Suprapubic skin (tissue), 4 donors: Measurements from ENCODE around the gene PPP1R15B. TPM values are rescaled to one million over a fixed set of nuclear protein-coding genes. Genes with fewer than 3 reads are reported as not detected.

Experiments used
- DNase-seq, 2 donors: peaks; one replicate each; pipeline ENCODE4 v3.0.0-alpha.2; 2019; ENCODE audit warnings: low spot score in 2 of 2
- H3K27ac ChIP-seq: fragments of 200-600 bp; sonication (generic); one replicate; pipeline ENCODE4 v1.5.1; 2019
- H3K27me3 ChIP-seq: fragments of 200-600 bp; sonication (generic); one replicate; pipeline ENCODE4 v1.5.1; 2019
- H3K36me3 ChIP-seq: fragments of 200-600 bp; sonication (generic); one replicate; pipeline ENCODE4 v1.5.1; 2019
- H3K4me1 ChIP-seq: fragments of 200-600 bp; sonication (generic); one replicate; pipeline ENCODE4 v1.5.1; 2019
- H3K4me3 ChIP-seq: fragments of 200-600 bp; sonication (generic); one replicate; pipeline ENCODE4 v1.5.1; 2019; ENCODE audit warnings: mild to moderate bottlenecking
- H3K9me3 ChIP-seq: fragments of 200-600 bp; sonication (generic); one replicate; pipeline ENCODE4 v1.5.1; 2019
- CTCF ChIP-seq, 2 donors: fragments of 200-600 bp in 1 of 2; fragments of 450-650 bp in 1 of 2; sonication (generic) in 1 of 2; IDR thresholded peaks; one replicate each; pipeline ENCODE4 v1.5.1; 2016 to 2019; ENCODE audit warnings: antibody characterized with exemption in 2 of 2, mild to moderate bottlenecking in 1 of 2, moderate library complexity in 1 of 2
- EP300 ChIP-seq: sonication (generic); formaldehyde crosslinking; IDR thresholded peaks from one replicate; pipeline ENCODE4 v1.6.1; 2017; ENCODE audit warnings: antibody characterized with exemption
- POLR2A ChIP-seq, 2 donors: fragments of 450-650 bp; IDR thresholded peaks; one replicate each; pipeline ENCODE4 v1.6.1; 2017; ENCODE audit warnings: antibody characterized with exemption in 2 of 2, mild to moderate bottlenecking in 2 of 2, moderate library complexity in 2 of 2
- POLR2AphosphoS5 ChIP-seq, 3 donors: sonication (generic); formaldehyde crosslinking; IDR thresholded peaks; one replicate each; pipeline ENCODE4 v1.6.1; 2017; ENCODE audit warnings: antibody characterized with exemption in 3 of 3
- WGBS: methylation state at CpG from one replicate; pipeline ENCODE4 v1.1.5; 2018; 5-methylcytosine and 5-hydroxymethylcytosine counted together
- total RNA-seq, 4 donors: library from RNA; depleted of rRNA; stranded (reverse); fragments of >200 nt; gene quantifications; one replicate each; pipeline ENCODE4 v1.1.0, GENCODE V29; 2016

The PPP1R15B gene
- total RNA-seq, 4 donors from 2014 or later = 51.2 to 66.4 (median 56.7) TPM

DNA sequence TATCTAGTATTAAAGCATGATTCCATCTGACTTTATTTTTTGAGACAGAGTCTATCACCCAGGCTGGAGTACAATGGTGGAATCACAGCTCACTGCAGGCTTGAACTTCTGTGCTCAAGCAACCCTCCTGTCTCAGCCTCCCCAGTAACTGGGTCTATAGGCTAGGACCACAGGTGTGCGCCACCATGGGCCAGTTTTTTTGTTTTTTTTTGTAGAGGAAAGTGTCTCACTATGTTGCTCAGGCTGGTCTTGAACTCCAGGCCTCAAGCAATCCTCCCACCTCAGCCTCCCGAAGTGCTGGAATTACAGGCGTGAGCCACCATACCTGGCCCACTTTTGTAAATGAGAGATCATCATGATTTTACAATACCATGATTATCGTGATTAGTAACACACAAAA lies 9.2 kb downstream of the PPP1R15B start:
- peaks cover 51% of the 10 kb centered on the region for H3K36me3 ChIP-seq
- peaks cover 31% of the 10 kb centered on the region for H3K4me1 ChIP-seq

DNA sequence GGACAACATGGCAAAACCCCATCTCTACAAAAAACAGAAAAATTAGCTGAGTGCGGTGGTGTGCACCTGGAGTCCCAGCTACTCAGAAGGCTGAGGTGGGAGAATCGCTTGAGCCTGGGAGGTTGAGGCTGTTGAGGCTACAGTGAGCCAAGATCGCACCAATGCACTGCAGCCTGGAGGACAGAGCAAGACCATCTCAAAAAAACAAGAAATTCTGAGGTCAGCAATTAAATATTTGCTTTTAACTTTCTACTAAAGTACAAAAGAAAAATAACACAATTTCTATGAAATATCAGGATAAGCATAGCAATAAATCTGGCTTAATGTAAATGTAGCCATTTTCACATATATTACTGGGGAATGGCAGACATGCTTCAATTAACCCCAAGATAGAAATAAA lies 9.9 kb downstream of the PPP1R15B start:
- Histone ChIP-seq H3K9me3 (no peaks in the 10 kb centered on the region), H3K27ac (no peak overlapping the region), H3K36me3 (peaks cover 51% of the 10 kb centered on the region), H3K4me1 (peaks cover 25% of the 10 kb centered on the region), H3K4me3 (no peak overlapping the region), H3K27me3 (no peaks in the 10 kb centered on the region)
- no peak for DNase-seq
- no peak for TF ChIP-seq POLR2AphosphoS5 (IDR thresholded peaks at IDR 0.05)
- TF ChIP-seq CTCF (IDR thresholded peaks at IDR 0.05) = no peak
- no peak for TF ChIP-seq EP300
- no peak for TF ChIP-seq POLR2A (IDR thresholded peaks at IDR 0.05)
- 92% methylated on average over 3 of the region's 3 CpGs for WGBS

More for the DNA sequence above, 9.2 kb downstream of the PPP1R15B start:
- Histone ChIP-seq H3K27me3 (no peaks in the 10 kb centered on the region), H3K4me3 (no peak overlapping the region), H3K9me3 (no peaks in the 10 kb centered on the region), H3K27ac (no peak overlapping the region)
- WGBS = 92% methylated on average over 4 of the region's 4 CpGs
- TF ChIP-seq EP300 (no peak), POLR2A (IDR thresholded peaks at IDR 0.05) (no peak), POLR2AphosphoS5 (IDR thresholded peaks at IDR 0.05) (no peak), CTCF (IDR thresholded peaks at IDR 0.05) (no peak)
- DNase-seq = no peak

- TF ChIP-seq CTCF (IDR thresholded peaks at IDR 0.05) = no peak
- no peak for TF ChIP-seq EP300
- no peak for TF ChIP-seq POLR2A (IDR thresholded peaks at IDR 0.05)
- Histone ChIP-seq H3K4me1 (peaks cover 17% of the 10 kb centered on the region), H3K27me3 (no peaks in the 10 kb centered on the region), H3K9me3 (no peaks in the 10 kb centered on the region), H3K4me3 (no peak overlapping the region), H3K36me3 (peaks cover 51% of the 10 kb centered on the region), H3K27ac (no peak overlapping the region)
- DNase-seq = no peak
- 79% methylated on average over 6 of the region's 6 CpGs for WGBS
Observed at GRCh38 chr1:204400882-204401510, 10.6 kb downstream of the PPP1R15B start.

DNA sequence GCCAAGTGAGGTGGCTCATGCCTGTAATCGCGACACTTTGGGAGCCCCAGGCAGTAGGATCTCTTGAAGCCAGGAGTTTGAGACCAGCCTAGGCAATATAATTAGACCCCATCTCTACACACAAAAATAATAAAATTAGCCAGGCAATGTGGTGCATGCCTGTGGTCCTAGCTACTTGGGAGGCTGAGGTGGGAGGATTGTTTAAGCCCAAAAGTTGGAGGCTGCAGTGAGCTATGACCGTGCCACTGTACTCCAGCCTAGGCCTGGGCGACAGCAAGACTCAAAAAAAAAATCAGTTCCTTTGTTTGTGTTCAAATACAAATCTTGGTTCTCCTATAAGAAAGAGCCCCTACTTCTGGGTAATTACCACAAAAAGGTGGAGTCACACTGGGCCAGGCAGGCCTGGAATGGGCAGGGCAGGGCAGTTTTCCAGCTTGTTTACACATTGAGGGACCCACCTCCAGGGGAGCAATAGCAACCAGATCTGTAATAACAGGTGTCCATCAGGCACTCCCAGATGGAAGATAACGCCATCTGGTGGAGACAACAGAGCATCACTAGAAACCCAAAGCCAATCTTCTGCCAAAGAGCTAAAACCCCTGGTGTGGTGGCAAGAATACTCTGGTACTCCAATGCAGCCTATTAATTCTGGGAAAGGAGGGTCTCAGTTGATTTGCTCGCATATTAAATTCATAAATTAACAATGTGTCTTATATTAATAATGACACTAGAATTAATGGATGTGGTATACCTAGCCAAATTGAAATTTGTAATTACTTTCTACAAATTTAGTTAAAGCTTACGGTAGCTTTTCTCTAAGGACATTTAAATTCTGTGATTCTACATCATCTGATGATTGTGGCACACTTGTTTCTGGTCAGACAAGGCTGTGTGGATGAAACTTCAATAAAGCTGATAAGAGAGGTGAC lies 13.2 kb downstream of the PPP1R15B start:
- DNase-seq = no peak
- no peaks in the 10 kb centered on the region for H3K27me3 ChIP-seq
- no peak overlapping the region for H3K27ac ChIP-seq
- H3K4me1 ChIP-seq = peaks cover 4% of the 10 kb centered on the region
- 69% methylated on average over 7 of the region's 7 CpGs for WGBS
- TF ChIP-seq POLR2A (IDR thresholded peaks at IDR 0.05) = no peak
- TF ChIP-seq EP300 = no peak
- peak; percentile 72 to 80 for TF ChIP-seq CTCF (IDR thresholded peaks at IDR 0.05)
- no peak for TF ChIP-seq POLR2AphosphoS5 (IDR thresholded peaks at IDR 0.05)
- no peak overlapping the region for H3K4me3 ChIP-seq
- H3K9me3 ChIP-seq = no peaks in the 10 kb centered on the region
- peaks cover 34% of the 10 kb centered on the region for H3K36me3 ChIP-seq

- no peaks in the 10 kb centered on the region for H3K27me3 ChIP-seq
- no peak for DNase-seq
Observed at GRCh38 chr1:204396015-204396583, 15.5 kb downstream of the PPP1R15B start.

More at GRCh38 chr1:204396015-204396583, 15.5 kb downstream of the PPP1R15B start:
- Histone ChIP-seq H3K4me1 (peaks cover 4% of the 10 kb centered on the region), H3K9me3 (no peaks in the 10 kb centered on the region), H3K27ac (no peak overlapping the region), H3K36me3 (peaks cover 22% of the 10 kb centered on the region), H3K4me3 (no peak overlapping the region)
- 85% methylated on average over 4 of the region's 4 CpGs for WGBS
- TF ChIP-seq EP300 (no peak), POLR2A (IDR thresholded peaks at IDR 0.05) (no peak), CTCF (IDR thresholded peaks at IDR 0.05) (no peak), POLR2AphosphoS5 (IDR thresholded peaks at IDR 0.05) (no peak)
